GM18861 (cell line): ENCODE measurements around the gene UNC13D.
"Not testable (repeated sequence)": the region's sequence is repeated elsewhere in the genome, so short reads cannot be mapped to it uniquely, and the experiment has no call there.

Experiments used
- ATAC-seq: cut with Tn5 transposase; IDR thresholded peaks from one replicate; pipeline ENCODE4 v1.9.1; 2021; ENCODE audit not compliant: unreplicated experiment

The UNC13D gene

DNA sequence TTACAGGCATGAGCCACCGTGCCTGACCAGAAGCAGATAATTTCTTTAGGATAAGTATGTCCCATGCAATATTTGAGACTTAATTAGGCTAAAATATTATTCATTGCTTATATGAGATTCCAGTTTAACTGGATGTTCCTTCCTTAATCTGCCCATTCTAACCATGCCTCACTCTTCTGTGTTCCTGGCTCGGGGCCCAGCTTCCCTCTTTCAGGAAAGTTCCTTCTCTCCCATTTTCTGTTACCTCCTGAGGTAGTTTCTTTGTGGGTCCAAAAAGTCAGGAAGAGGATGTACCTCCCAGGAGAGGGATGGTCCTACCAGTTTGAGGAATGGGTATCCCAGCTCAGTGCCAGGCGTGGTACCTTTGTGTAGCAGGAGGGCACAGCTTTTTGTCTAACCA, 36.3 kb downstream of the UNC13D start:
- ATAC-seq = no peak

- no peak for ATAC-seq
These were observed 37.2 kb downstream of the UNC13D start for GRCh38 chr17:75806822-75807500.

DNA sequence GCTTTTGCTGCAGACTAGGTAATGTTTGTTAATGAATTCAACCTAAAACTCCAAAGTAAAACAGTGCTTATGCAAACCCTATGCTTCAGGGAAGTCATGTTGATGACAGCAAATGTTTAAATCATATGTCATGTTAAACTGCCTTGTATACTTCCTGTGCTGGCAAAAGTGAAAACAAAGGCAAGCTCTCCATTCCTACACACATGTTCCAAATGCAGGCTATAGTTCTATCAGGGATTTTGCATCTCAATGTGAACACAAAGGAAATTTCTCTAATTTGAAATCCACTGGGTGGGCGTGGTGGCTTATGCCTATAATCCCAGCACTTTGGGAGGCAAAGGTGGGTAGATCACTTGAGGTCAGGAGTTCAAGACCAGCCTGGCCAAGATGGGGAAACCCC, 40.3 kb downstream of the UNC13D start:
- no peak for ATAC-seq

GRCh38 chr17:75799402-75799801, 44.8 kb downstream of the UNC13D start:
- ATAC-seq = no peak

GRCh38 chr17:75795820-75796607, 48.2 kb downstream of the UNC13D start:
- ATAC-seq = no peak

GRCh38 chr17:75793460-75793859, 50.7 kb downstream of the UNC13D start:
- ATAC-seq = no peak

DNA sequence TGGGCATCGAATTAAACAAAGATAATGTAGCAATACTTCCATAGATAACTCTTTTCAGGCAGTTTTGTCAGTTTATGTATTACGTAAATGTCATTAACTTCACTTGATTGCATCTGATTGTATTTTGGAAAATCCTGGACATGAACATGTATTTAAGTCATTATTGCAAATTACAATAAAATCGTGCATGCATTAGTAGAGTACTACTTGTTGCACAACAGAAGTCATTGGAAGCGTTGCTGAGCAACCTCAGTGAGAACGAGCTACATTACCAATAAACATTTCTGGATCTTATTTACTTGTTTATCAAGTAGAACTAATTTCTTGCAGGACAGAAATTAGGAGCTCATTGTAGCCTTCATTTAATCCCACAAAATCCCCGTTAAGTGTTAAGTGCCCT, 53.0 kb downstream of the UNC13D start:
- no peak for ATAC-seq

DNA sequence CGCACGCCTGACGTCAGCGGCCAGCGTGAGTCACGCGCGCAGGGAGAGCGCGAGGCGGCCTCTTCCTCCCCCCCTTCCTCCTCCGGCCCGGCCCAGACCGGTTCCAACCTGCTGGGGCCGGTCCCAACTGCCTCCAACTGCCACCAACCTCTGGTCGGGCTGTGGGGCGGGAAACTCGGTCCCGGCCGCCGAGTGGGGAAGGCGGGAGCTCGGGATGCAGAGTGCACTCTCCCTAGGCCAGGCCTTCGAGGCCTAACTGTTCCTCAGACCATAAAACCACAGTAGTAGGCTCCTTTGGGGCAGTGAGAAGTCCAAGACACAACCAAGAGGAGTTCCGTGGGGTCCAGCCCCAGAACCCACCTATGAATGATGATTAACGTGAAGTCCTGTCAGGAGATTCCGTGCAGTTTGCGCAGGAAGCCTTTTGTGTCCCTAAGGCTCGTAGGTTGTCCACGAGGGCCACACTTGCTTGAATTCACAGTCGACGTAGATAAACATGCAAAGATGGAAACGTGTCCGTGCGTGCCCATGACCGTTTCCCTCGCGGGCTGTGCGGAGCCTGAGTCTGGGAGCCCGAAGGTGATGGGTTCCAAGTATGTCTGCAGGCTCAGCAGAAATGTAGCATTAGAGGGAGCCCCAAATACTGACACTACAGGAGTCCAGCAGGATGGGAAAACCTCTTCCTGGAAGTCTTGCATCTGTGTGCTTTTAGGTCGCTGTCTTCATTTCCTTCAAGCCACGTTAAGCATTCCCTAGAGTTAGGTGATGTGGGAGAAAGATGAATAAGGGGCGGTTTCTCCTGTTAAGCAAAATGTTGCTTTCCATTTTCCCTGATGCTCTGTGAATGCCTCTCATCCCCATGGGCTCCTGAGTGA, 59.0 kb downstream of the UNC13D start:
- ATAC-seq = peak; percentile 20

DNA sequence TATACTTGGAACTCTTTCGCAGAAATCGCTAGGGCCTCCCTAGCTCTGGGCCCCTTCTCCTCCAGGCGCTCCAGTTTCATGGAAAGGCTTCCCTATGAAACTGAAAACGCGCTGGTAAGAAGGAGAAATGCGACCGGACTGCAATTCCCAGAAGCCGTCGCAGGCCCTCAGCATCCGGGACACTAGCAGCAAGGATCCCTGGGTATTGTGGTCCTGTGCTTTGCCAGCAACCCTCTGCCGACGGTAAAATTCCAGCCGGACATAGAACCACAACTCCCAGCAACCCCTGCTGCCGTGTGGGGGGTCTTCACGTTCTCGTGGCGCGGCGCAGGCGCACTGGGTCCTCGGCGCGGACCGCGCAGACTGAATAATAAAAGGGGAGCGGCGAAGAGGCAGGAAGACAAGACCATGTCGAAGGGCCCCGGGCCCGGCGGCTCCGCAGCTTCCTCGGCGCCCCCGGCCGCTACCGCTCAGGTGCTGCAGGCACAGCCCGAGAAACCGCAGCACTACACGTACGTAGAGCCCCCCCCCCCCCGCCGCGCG, 59.7 kb downstream of the UNC13D start, which contains the start of gene UNK:
Gene UNK, plus strand, starts transcription at position 334 of the 543 bp plus-strand sequence. Its CDS starts 75 bp downstream, at position 409.
- ATAC-seq = peak; percentile 50

GRCh38 chr17:75783803-75784472, 60.3 kb downstream of the UNC13D start:
- ATAC-seq = peak; percentile 1

- peak; percentile 17 for ATAC-seq
These were observed 61.0 kb downstream of the UNC13D start for GRCh38 chr17:75783069-75783783.

DNA sequence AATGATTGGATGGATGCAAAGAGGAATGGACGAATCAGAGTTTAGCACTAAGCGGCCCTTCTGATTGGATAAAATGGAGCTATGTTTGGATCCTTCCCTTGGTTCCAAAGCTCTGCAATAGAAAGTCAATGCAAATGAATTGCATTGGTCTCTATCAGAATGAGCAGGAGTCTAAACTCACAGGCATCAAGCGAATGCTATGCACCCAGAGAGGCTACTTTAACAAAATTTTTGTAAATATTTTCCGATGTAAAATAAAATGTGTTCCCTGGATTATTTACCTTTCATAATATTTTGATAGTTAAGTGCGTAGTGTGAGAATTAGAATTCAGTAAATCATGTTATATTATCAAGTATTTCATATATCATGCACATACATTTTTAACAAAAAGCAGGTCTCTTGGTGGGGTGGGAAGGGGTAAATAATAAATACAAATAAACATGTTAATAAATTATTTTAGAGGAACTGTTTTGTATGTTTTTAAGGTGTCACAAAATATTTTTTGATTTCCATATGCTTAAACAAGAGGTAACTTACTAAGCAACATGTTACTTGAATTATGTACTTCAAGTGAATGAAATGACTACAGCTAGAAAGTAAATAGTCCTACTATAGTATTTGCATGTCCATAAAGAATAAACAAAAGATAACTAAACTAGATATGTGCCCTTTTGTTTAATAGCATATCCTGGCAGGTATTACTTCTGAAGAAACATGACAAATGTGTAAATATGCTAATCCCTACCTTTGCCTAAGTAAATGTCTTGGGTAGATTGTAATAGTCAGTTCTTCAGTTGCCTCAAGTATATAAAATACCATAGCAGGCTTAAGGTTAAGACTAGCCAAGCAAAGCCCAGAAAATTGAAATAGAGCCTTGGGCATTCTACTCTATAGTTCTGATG, 64.0 kb downstream of the UNC13D start:
- ATAC-seq = no peak

GRCh38 chr17:75779250-75779986, 64.8 kb downstream of the UNC13D start:
- peak; percentile 62 for ATAC-seq

DNA sequence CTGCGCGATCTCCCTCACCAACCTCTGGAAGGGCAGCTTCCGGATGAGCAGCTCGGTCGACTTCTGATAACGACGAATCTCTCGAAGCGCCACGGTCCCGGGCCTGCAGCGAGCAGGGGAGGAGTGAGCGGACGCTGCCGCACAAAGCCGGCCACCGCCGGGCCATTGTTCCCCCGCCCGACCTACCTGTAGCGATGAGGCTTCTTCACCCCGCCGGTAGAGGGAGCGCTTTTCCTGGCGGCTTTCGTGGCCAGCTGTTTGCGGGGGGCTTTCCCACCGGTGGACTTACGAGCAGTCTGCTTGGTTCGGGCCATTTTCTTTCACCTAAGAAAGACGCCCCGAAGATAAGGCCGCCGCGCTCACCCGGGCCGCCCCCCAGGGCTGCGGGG, 65.3 kb downstream of the UNC13D start:
- ATAC-seq = no peak

- ATAC-seq = not testable (repeated sequence)
These were observed 65.9 kb downstream of the UNC13D start for GRCh38 chr17:75778066-75778860.

DNA sequence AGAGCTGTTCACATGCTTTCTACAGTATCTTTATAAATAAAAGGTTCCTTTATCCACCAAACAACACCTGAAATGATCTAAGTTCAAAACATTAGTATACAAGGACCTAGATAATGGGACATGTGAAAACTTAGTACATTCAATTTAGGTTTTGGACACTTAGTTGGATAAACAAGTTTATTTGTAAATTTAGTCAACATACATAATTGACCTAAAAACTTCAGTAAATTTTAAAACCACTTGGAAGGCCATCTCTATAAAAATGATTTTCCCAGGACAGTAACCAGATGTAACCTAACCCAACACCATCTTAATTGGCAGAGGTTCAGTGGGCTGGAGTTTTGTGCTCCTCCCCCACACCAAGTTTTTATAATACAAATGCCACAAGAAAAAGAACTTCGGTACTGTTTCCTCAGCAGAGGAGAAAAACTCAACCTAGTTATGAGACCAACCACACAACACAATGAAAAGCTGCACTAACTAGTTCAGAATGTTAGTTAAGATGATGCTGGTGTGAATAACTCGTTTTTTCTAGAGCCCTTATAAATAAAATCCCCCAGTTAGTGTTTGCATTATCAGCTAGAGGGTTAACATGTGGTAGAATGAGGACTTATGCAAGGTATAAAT, 66.8 kb downstream of the UNC13D start:
- no peak for ATAC-seq
